Endothelial cell of umbilical vein (primary cell): ENCODE data around the gene PDK2.

Experiments
- CTCF ChIP-seq, 2 donors: IDR thresholded peaks; 1 replicate in 1 of 2; 2 replicates in 1 of 2; pipeline ENCODE4 v1.5.1; 2011; ENCODE audit warnings: low read length in 2 of 2, mild to moderate bottlenecking in 2 of 2, moderate library complexity in 2 of 2, control low read depth in 1 of 2, inconsistent platforms in 1 of 2, low read depth in 1 of 2; ENCODE audit not compliant: insufficient read depth in 1 of 2; ENCODE audit errors: extremely low read depth in 1 of 2
- FOS ChIP-seq: IDR thresholded peaks from 2 replicates; pipeline ENCODE4 v1.6.1; 2011; ENCODE audit warnings: mild to moderate bottlenecking, low read length, moderate library complexity, borderline replicate concordance; ENCODE audit not compliant: insufficient read depth
- MAX ChIP-seq: IDR thresholded peaks from 2 replicates; pipeline ENCODE4 v1.6.1; 2011; ENCODE audit not compliant: insufficient read depth, insufficient read length
- MYC ChIP-seq: IDR thresholded peaks from one replicate; pipeline ENCODE4 v1.6.1; 2011; ENCODE audit warnings: mild to moderate bottlenecking, low read depth, low read length
- POLR2A ChIP-seq: IDR thresholded peaks from 2 replicates; pipeline ENCODE4 v1.6.1; 2012; ENCODE audit warnings: low read depth, mild to moderate bottlenecking, control low read depth, low read length

GRCh38 chr17:50094243-50094752 is 853 bp upstream of the PDK2 start:
- TF ChIP-seq CTCF (IDR thresholded peaks at IDR 0.05; ENCODE audit: extremely low read depth in 1 of 2, insufficient read depth in 1 of 2, low read depth in 1 of 2, low read length in 2 of 2) = peak; percentile 87 to 89
- TF ChIP-seq MAX = no peak
- no peak for TF ChIP-seq FOS
- TF ChIP-seq MYC = no peak
- no peak for TF ChIP-seq POLR2A
